ENCODE results near the gene NT5C.

Gene NT5C

GRCh38 chr17:75124041-75124818 is 7.3 kb downstream of the NT5C start (continued):
- TF ChIP-seq GLIS1 (tag by site-specific recombination; IDR thresholded peaks at IDR 0.05) (0 out of 2 replicates have a peak, but pooled peaks have one; percentile 14), ZBTB10 (tag by site-specific recombination; IDR thresholded peaks at IDR 0.05) (no peak), GLIS2 (tag by site-specific recombination; IDR thresholded peaks at IDR 0.05) (peak; percentile 70), ZNF24 (tag by site-specific recombination; IDR thresholded peaks at IDR 0.05) (peak; percentile 17; the same call in 1 of the 2 replicates), ZNF623 (tag by site-specific recombination; IDR thresholded peaks at IDR 0.05) (no peak), ZNF600 (tag by site-specific recombination; IDR thresholded peaks at IDR 0.05) (peak; percentile 90), IKZF3 (tag by site-specific recombination; IDR thresholded peaks at IDR 0.05) (0 out of 2 replicates have a peak, but pooled peaks have one; percentile 34), PATZ1 (tag by site-specific recombination; IDR thresholded peaks at IDR 0.05) (peak; percentile 52), ZXDB (tag by site-specific recombination; IDR thresholded peaks at IDR 0.05) (no peak), ZEB2 (tag by site-specific recombination; IDR thresholded peaks at IDR 0.05) (0 out of 2 replicates have a peak, but pooled peaks have one; percentile 25), KLF7 (tag by site-specific recombination; IDR thresholded peaks at IDR 0.05; ENCODE audit: borderline replicate concordance) (peak; percentile 38; the same call in 1 of the 2 replicates), ZNF132 (tag by site-specific recombination; IDR thresholded peaks at IDR 0.05; ENCODE audit: borderline replicate concordance) (no peak), PRDM10 (tag by site-specific recombination; IDR thresholded peaks at IDR 0.05) (peak; percentile 73)

- ChIA-PET CTCF (interaction anchor here (0.5 to 5.8 kb wide), 6 partner anchors 7 to 194 kb away, joined by 3 to 86 read pairs (median 6); partner anchors contain the start of gene NT5C), POLR2A (interaction anchor here (0.6 to 1.8 kb wide), 3 partner anchors 14 to 37 kb away, joined by 3 to 8 read pairs (median 3); partner anchors contain the start of gene SLC16A5)
- Histone ChIP-seq H3K27ac (ENCODE audit: extremely low read depth, low read depth, low read length) (no peak overlapping the region), H3K9me3 (ENCODE audit: control insufficient read depth, insufficient read depth, low read depth, low read length) (no peaks in the 10 kb centered on the region), H3K4me1 (ENCODE audit: control insufficient read depth, insufficient read depth, low read length) (peaks cover 4% of the 10 kb centered on the region; the same call in 1 of the 2 replicates), H3K4me3 (ENCODE audit: low read depth, low read length) (no peak overlapping the region), H3K36me3 (ENCODE audit: control insufficient read depth in 2 of 2, insufficient read depth in 1 of 2, low read length in 2 of 2) (peaks cover 3 to 46% of the 10 kb centered on the region in 2 experiments; a peak in 2 of 3 replicates)
- TF ChIP-seq ZNF513 (tag by site-specific recombination; IDR thresholded peaks at IDR 0.05) (no peak), ZSCAN16 (tag by site-specific recombination; IDR thresholded peaks at IDR 0.05) (no peak), ZNF692 (tag by site-specific recombination; IDR thresholded peaks at IDR 0.05) (no peak), ZNF140 (tag by site-specific recombination; IDR thresholded peaks at IDR 0.05) (no peak), KLF16 (tag by site-specific recombination; IDR thresholded peaks at IDR 0.05) (no peak), ZFP41 (tag by site-specific recombination; IDR thresholded peaks at IDR 0.05; ENCODE audit: borderline replicate concordance) (no peak), ZBTB7A (tag by site-specific recombination; IDR thresholded peaks at IDR 0.05; ENCODE audit: low read depth) (no peak), ZNF398 (tag by site-specific recombination; IDR thresholded peaks at IDR 0.05) (no peak), ZNF585B (tag by site-specific recombination; IDR thresholded peaks at IDR 0.05) (no peak)
Measured at GRCh38 chr17:75118307-75118706, 13.2 kb downstream of the NT5C start.

Data from HEK293 (cell line).